ENCODE results near the gene ENTPD1. TPM values are rescaled to one million over a fixed set of nuclear protein-coding genes. Genes with fewer than 3 reads are reported as not detected.
"Not testable (repeated sequence)": the region's sequence is repeated elsewhere in the genome, so short reads cannot be mapped to it uniquely, and the experiment has no call there.

The ENTPD1 gene
- total RNA-seq, 1 donor from 2014 or later, result 7.7 TPM

DNA sequence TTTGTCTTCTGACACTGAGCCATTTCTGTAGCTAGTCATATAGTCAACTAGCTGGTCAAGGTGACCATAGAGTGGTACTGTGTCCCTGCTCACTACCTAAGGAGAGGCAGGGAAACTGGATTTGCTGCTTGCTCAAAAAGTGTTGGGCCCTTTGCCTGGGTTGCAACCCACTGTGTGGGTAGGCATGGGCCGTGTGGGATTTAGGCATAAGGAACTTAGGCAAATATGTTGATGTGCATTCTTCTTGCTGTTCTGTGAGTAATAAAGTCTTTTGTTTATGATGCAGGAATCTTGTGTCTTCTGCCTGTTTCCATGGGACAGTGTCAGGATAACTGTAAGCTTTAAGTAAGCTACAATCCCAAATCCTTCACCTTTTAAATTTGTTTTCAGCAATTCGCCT is 39.1 kb upstream of the ENTPD1 start:
- Histone ChIP-seq H3K4me3 (no peak overlapping the region), H3K4me1 (no peaks in the 10 kb centered on the region), H3K36me3 (no peaks in the 10 kb centered on the region), H3K9me3 (replicated peaks) (no peaks in the 10 kb centered on the region), H3K27me3 (ENCODE audit: low read depth) (peaks cover 5% of the 10 kb centered on the region), H3K27ac (replicated peaks) (no peak overlapping the region)
- intact Hi-C loops (cut with micrococcal nuclease), result no loop called here
- no peak for DNase-seq
- TF ChIP-seq, protein P1, sequence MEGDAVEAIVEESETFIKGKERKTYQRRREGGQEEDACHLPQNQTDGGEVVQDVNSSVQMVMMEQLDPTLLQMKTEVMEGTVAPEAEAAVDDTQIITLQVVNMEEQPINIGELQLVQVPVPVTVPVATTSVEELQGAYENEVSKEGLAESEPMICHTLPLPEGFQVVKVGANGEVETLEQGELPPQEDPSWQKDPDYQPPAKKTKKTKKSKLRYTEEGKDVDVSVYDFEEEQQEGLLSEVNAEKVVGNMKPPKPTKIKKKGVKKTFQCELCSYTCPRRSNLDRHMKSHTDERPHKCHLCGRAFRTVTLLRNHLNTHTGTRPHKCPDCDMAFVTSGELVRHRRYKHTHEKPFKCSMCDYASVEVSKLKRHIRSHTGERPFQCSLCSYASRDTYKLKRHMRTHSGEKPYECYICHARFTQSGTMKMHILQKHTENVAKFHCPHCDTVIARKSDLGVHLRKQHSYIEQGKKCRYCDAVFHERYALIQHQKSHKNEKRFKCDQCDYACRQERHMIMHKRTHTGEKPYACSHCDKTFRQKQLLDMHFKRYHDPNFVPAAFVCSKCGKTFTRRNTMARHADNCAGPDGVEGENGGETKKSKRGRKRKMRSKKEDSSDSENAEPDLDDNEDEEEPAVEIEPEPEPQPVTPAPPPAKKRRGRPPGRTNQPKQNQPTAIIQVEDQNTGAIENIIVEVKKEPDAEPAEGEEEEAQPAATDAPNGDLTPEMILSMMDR (IDR thresholded peaks at IDR 0.05; ENCODE audit: borderline replicate concordance), result no peak

GRCh38 chr10:95720745-95721144 is 35.2 kb upstream of the ENTPD1 start:
- H3K9me3 ChIP-seq (replicated peaks); H3K4me3 ChIP-seq; H3K36me3 ChIP-seq; H3K27me3 ChIP-seq (ENCODE audit: low read depth); DNase-seq; H3K27ac ChIP-seq (replicated peaks); intact Hi-C loops (cut with micrococcal nuclease); H3K4me1 ChIP-seq: not testable (repeated sequence)

GRCh38 chr10:95722496-95722895 is 33.5 kb upstream of the ENTPD1 start:
- H3K9me3 ChIP-seq (replicated peaks); H3K27me3 ChIP-seq (ENCODE audit: low read depth); H3K27ac ChIP-seq (replicated peaks); H3K36me3 ChIP-seq; intact Hi-C loops (cut with micrococcal nuclease); DNase-seq; H3K4me3 ChIP-seq; H3K4me1 ChIP-seq: not testable (repeated sequence)

DNA sequence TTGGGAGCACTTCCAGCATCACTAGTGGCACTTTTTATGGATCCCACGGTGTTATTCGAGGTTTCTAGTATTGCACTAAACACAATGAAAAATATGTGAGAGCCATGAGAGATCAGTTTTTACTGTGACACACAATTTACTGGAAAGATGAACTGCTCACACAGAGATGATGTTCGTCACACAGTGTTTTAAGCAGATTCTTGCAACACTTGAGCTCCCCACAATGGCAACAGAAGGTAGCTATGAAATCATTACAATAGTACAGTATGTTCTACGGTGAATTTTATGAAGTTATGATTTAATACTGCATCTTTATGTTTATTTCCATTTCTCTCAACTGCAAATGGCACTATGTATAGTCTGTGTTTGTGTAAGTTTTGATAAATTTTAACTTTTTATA is 27.4 kb upstream of the ENTPD1 start:
- TF ChIP-seq, protein P1 (IDR thresholded peaks at IDR 0.05; ENCODE audit: borderline replicate concordance), result peak; percentile 21
- peaks cover 18% of the 10 kb centered on the region for H3K9me3 ChIP-seq (replicated peaks)
- peaks cover 10% of the 10 kb centered on the region for H3K27me3 ChIP-seq (ENCODE audit: low read depth)
- peak overlapping the region; percentile 68 for H3K27ac ChIP-seq (replicated peaks)
- no peak for DNase-seq
- no peak overlapping the region for H3K4me3 ChIP-seq
- intact Hi-C loops (cut with micrococcal nuclease), result no loop called here
- no peaks in the 10 kb centered on the region for H3K36me3 ChIP-seq
- H3K4me1 ChIP-seq, result peaks cover 4% of the 10 kb centered on the region

DNA sequence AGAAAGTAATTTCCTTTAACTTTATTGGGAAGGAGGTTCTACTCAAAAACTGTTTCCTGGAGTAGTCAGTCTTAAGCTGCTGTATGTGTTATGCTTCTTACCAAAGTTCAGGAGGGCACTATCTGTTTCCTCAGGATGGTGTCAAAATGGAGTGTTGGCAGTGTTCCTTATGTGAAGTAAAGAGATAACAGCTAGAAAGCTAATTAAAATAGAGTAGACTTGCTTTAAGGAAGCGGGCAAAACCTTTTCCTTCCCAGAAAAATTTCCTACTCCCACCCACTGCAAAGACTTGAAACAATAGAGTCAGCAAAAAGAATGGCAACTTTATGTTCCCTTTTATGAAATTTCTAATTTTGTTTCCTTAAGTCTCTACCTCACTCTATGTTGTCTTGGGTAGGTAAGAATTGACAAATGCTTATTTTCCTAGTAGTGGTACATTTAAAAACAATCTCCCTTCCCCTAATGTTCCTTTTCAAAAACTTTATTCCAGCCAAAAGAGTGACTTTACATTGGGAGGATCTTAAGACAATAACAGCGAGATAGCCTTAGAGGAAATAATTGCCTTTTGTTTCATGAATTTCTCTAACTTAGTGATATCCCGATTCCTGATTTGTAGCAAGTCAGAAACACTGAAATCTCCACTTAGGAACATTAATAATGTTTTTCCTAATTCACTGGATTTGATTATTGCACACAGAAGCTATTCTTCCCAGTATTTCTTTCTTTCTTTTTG is 26.5 kb upstream of the ENTPD1 start:
- Histone ChIP-seq H3K4me3 (no peak overlapping the region), H3K27ac (replicated peaks) (peak overlapping the region; percentile 68), H3K4me1 (peaks cover 4% of the 10 kb centered on the region), H3K27me3 (ENCODE audit: low read depth) (peaks cover 10% of the 10 kb centered on the region), H3K9me3 (replicated peaks) (peaks cover 27% of the 10 kb centered on the region), H3K36me3 (no peaks in the 10 kb centered on the region)
- intact Hi-C loops (cut with micrococcal nuclease), result no loop called here
- TF ChIP-seq, protein P1 (IDR thresholded peaks at IDR 0.05; ENCODE audit: borderline replicate concordance), result no peak
- DNase-seq, result no peak

GRCh38 chr10:95730233-95730632 is 25.7 kb upstream of the ENTPD1 start:
- H3K27ac ChIP-seq (replicated peaks), result peak overlapping the region; percentile 68
- TF ChIP-seq, protein P1 (IDR thresholded peaks at IDR 0.05; ENCODE audit: borderline replicate concordance), result no peak

DNA sequence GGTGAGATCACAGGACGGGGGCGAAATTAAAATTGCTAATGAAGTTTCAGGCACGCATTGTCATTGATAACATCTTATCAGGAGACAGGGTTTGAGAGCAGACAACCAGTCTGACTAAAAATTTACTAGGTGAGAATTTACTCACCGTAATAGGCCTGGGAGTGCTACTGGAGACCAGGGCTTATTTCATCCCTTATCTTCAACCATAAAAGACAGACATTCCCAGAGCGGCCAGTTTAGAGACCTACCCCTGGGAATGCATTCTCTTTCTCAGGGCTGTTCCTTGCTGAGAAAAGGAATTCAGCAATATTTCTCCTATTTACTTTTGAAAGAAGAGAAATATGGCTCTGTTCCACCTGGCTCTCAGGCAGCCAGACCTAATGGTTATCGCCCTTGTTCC is 23.1 kb upstream of the ENTPD1 start:
- H3K27ac ChIP-seq (replicated peaks); H3K4me3 ChIP-seq; DNase-seq; intact Hi-C loops (cut with micrococcal nuclease); H3K4me1 ChIP-seq; H3K36me3 ChIP-seq: not testable (repeated sequence)
- Histone ChIP-seq H3K27me3 (ENCODE audit: low read depth) (peaks cover 10% of the 10 kb centered on the region), H3K9me3 (replicated peaks) (peaks cover 27% of the 10 kb centered on the region)

More at GRCh38 chr10:95730233-95730632, 25.7 kb upstream of the ENTPD1 start:
- Histone ChIP-seq H3K4me1 (peaks cover 4% of the 10 kb centered on the region), H3K4me3 (no peak overlapping the region), H3K36me3 (no peaks in the 10 kb centered on the region), H3K27me3 (ENCODE audit: low read depth) (peaks cover 10% of the 10 kb centered on the region), H3K9me3 (replicated peaks) (peaks cover 27% of the 10 kb centered on the region)
- intact Hi-C loops (cut with micrococcal nuclease), result no loop called here
- no peak for DNase-seq
